WTC11 (cell line): ENCODE results near the gene PKLR. TPM values are rescaled to one million over a fixed set of nuclear protein-coding genes. Genes with fewer than 3 reads are reported as not detected.

Experiments used
- ATAC-seq: fragments of 200-7000 bp; cut with Tn5 transposase; 2 replicates; pipeline ENCODE4 v1.10.0; 2021; ENCODE audit warnings: mild to moderate bottlenecking, moderate library complexity
- CTCF ChIA-PET: fragments of 300-600 bp; sonication (Branson Sonifier 250); formaldehyde crosslinking; loops from one replicate; lab custom pipeline; 2021; ENCODE audit warnings: antibody characterized with exemption; lab: Charles Lee
- POLR2A ChIA-PET: fragments of 350-600 bp; sonication (Branson Sonifier 250); formaldehyde crosslinking; loops from one replicate; lab custom pipeline; 2021; ENCODE audit warnings: antibody characterized with exemption; lab: Charles Lee
- DNase-seq: peaks from one replicate; pipeline ENCODE4 v3.0.0; 2021; ENCODE audit warnings: low spot score
- H3K27ac Mint-ChIP-seq: 2 replicates; pipeline ENCODE4 v1.8.0; 2021; ENCODE audit warnings: mixed read lengths
- H3K27me3 Mint-ChIP-seq: 2 replicates; pipeline ENCODE4 v1.8.0; 2021; ENCODE audit warnings: low read depth, mild to moderate bottlenecking, moderate library complexity, mixed read lengths
- H3K36me3 Mint-ChIP-seq: 2 replicates; pipeline ENCODE4 v1.8.0; 2021; ENCODE audit warnings: mixed read lengths
- H3K4me1 Mint-ChIP-seq: 2 replicates; pipeline ENCODE4 v1.8.0; 2022; ENCODE audit warnings: mixed read lengths
- H3K4me3 Mint-ChIP-seq: 2 replicates; pipeline ENCODE4 v1.8.0; 2021; ENCODE audit warnings: mild to moderate bottlenecking, moderate library complexity, mixed read lengths
- H3K9me3 Mint-ChIP-seq: 2 replicates; pipeline ENCODE4 v1.8.0; 2021; ENCODE audit warnings: mixed read lengths
- AR ChIP-seq: fragments of 250-450 bp; sonication (Bioruptor Pico); IDR thresholded peaks from 2 replicates; pipeline ENCODE4 v1.9.0; 2021; ENCODE audit warnings: mild to moderate bottlenecking
- ARID4B ChIP-seq: sonication (generic); formaldehyde crosslinking; IDR thresholded peaks from 2 replicates; pipeline ENCODE4 v1.8.0; 2023; ENCODE audit warnings: missing genetic modification reagents, mild to moderate bottlenecking, borderline replicate concordance
- ATF6 ChIP-seq: sonication (generic); formaldehyde crosslinking; IDR thresholded peaks from 2 replicates; pipeline ENCODE4 v1.8.1; 2023; ENCODE audit warnings: mild to moderate bottlenecking, missing genetic modification reagents
- CTCF ChIP-seq: fragments of 200-600 bp; IDR thresholded peaks from 2 replicates; pipeline ENCODE4 v1.8.0; 2022; ENCODE audit warnings: antibody characterized with exemption
- E2F4 ChIP-seq: sonication (generic); formaldehyde crosslinking; IDR thresholded peaks from 2 replicates; pipeline ENCODE4 v1.8.1; 2022; ENCODE audit warnings: low read depth, mild to moderate bottlenecking, moderate library complexity, missing genetic modification reagents, borderline replicate concordance
- EMX1 ChIP-seq: fragments of 250-450 bp; sonication (Bioruptor Pico); IDR thresholded peaks from 2 replicates; pipeline ENCODE4 v1.8.0; 2021; ENCODE audit warnings: mild to moderate bottlenecking
- GABPB1 ChIP-seq: sonication (generic); formaldehyde crosslinking; IDR thresholded peaks from 2 replicates; pipeline ENCODE4 v1.8.1; 2023; ENCODE audit warnings: mild to moderate bottlenecking, missing genetic modification reagents
- JUN ChIP-seq: sonication (generic); formaldehyde crosslinking; IDR thresholded peaks from 2 replicates; pipeline ENCODE4 v1.8.0; 2023; ENCODE audit warnings: mild to moderate bottlenecking, missing genetic modification reagents
- KAT7 ChIP-seq: sonication (generic); formaldehyde crosslinking; IDR thresholded peaks from 2 replicates; pipeline ENCODE4 v1.8.1; 2023; ENCODE audit warnings: missing genetic modification reagents, mild to moderate bottlenecking, borderline replicate concordance
- MLX ChIP-seq: sonication (generic); formaldehyde crosslinking; IDR thresholded peaks from 2 replicates; pipeline ENCODE4 v1.8.1; 2023; ENCODE audit warnings: mild to moderate bottlenecking, missing genetic modification reagents, moderate library complexity
- NR3C1 ChIP-seq: sonication (generic); formaldehyde crosslinking; conservative IDR thresholded peaks from 2 replicates; pipeline ENCODE4 v1.8.1; 2023; ENCODE audit warnings: low read depth, mild to moderate bottlenecking, missing genetic modification reagents
- OVOL2 ChIP-seq: fragments of 250-450 bp; sonication (Bioruptor Pico); IDR thresholded peaks from 2 replicates; pipeline ENCODE4 v1.9.0; 2021; ENCODE audit warnings: mild to moderate bottlenecking, borderline replicate concordance
- SMAD3 ChIP-seq: sonication (generic); formaldehyde crosslinking; IDR thresholded peaks from 2 replicates; pipeline ENCODE4 v1.8.0; 2022; ENCODE audit warnings: missing genetic modification reagents, mild to moderate bottlenecking, borderline replicate concordance
- TCF7 ChIP-seq: sonication (generic); formaldehyde crosslinking; IDR thresholded peaks from 2 replicates; pipeline ENCODE4 v1.8.0; 2022; ENCODE audit warnings: mild to moderate bottlenecking, low read depth, missing genetic modification reagents, moderate library complexity
- TEAD1 ChIP-seq: sonication (generic); formaldehyde crosslinking; IDR thresholded peaks from 2 replicates; pipeline ENCODE4 v1.8.0; 2022; ENCODE audit warnings: mild to moderate bottlenecking, missing genetic modification reagents
- ZNF138 ChIP-seq: sonication (generic); formaldehyde crosslinking; conservative IDR thresholded peaks from 2 replicates; pipeline ENCODE4 v1.8.1; 2022; ENCODE audit warnings: mild to moderate bottlenecking, moderate library complexity, missing genetic modification reagents
- ZNF263 ChIP-seq: sonication (generic); formaldehyde crosslinking; IDR thresholded peaks from 2 replicates; pipeline ENCODE4 v1.8.1; 2022; ENCODE audit warnings: low read depth, mild to moderate bottlenecking, moderate library complexity, missing genetic modification reagents
- ZNF416 ChIP-seq: fragments of 250-450 bp; sonication (Bioruptor Pico); IDR thresholded peaks from 2 replicates; pipeline ENCODE4 v1.9.0; 2021; ENCODE audit warnings: mild to moderate bottlenecking, inconsistent platforms
- ZNF423 ChIP-seq: fragments of 250-450 bp; sonication (Bioruptor Pico); IDR thresholded peaks from 2 replicates; pipeline ENCODE4 v2.1.2; 2022; ENCODE audit warnings: mild to moderate bottlenecking, moderate library complexity
- ZNF425 ChIP-seq: fragments of 250-450 bp; sonication (Bioruptor Pico); conservative IDR thresholded peaks from 2 replicates; pipeline ENCODE4 v1.9.0; 2021; ENCODE audit warnings: mild to moderate bottlenecking
- total RNA-seq: library from RNA; stranded (reverse); gene quantifications from 3 replicates; pipeline ENCODE4 v1.2.3, GENCODE V29; 2021

The PKLR gene
- total RNA-seq, 1 experiment from 2014 or later: 1.5 TPM

- TF ChIP-seq SMAD3 (CRISPR knock-in tag): no peak
- TF ChIP-seq, all 79 proteins: peak for 0
Measured at GRCh38 chr1:155284476-155284875, 16.8 kb downstream of the PKLR start (continued).

- H3K36me3 Mint-ChIP-seq: peaks cover 7% of the 10 kb centered on the region; the same call in 1 of the 2 replicates
- CTCF ChIA-PET: interaction anchor here (3.0 kb wide), 1 partner anchor 32 kb away, joined by 10 read pairs; no protein-coding TSS in a partner anchor
- no peaks in the 10 kb centered on the region for H3K9me3 Mint-ChIP-seq
- no peak for ATAC-seq
- H3K4me3 Mint-ChIP-seq: no peak overlapping the region
- no peaks in the 10 kb centered on the region for H3K27me3 Mint-ChIP-seq
- POLR2A ChIA-PET: no interaction called here
- peaks cover 13% of the 10 kb centered on the region for H3K4me1 Mint-ChIP-seq
- no peak for DNase-seq
- no peak overlapping the region for H3K27ac Mint-ChIP-seq
- TF ChIP-seq ZNF138 (CRISPR knock-in tag) (no peak), ATF6 (CRISPR knock-in tag) (no peak), OVOL2 (CRISPR knock-in tag) (no peak), TEAD1 (CRISPR knock-in tag) (no peak), EMX1 (CRISPR knock-in tag) (no peak), NR3C1 (CRISPR knock-in tag) (no peak), ZNF263 (no peak), ZNF425 (CRISPR knock-in tag) (no peak), ZNF416 (CRISPR knock-in tag) (no peak), GABPB1 (CRISPR knock-in tag) (no peak), CTCF (no peak), MLX (no peak), ZNF423 (CRISPR knock-in tag) (no peak), ARID4B (no peak), E2F4 (CRISPR knock-in tag) (no peak), KAT7 (CRISPR knock-in tag) (no peak), AR (CRISPR knock-in tag) (no peak), TCF7 (CRISPR knock-in tag) (no peak), JUN (CRISPR knock-in tag) (no peak)
Measured at GRCh38 chr1:155282488-155283091, 18.6 kb downstream of the PKLR start.
